ENCODE results near the gene SLC43A3.

DNA sequence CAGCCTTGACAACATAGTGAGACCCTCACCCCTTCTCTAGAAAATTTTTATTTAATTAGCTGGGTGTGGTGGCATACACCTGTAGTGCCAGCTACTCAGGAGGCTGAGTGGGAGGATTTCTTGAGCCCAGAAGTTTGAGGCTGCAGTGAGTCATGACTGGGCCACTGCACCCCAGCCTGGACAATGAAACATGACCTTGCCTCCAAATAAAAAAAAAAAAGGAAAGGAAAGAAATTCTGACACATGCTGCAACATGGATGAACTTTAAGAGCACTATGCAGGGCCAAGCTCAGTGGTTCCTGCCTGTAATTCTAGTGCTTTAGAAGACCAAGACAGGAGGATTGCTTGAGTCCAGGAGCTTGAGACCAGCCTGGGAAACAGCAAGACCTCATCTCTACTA lies 8.8 kb downstream of the SLC43A3 start:
- TF ChIP-seq, protein P1, sequence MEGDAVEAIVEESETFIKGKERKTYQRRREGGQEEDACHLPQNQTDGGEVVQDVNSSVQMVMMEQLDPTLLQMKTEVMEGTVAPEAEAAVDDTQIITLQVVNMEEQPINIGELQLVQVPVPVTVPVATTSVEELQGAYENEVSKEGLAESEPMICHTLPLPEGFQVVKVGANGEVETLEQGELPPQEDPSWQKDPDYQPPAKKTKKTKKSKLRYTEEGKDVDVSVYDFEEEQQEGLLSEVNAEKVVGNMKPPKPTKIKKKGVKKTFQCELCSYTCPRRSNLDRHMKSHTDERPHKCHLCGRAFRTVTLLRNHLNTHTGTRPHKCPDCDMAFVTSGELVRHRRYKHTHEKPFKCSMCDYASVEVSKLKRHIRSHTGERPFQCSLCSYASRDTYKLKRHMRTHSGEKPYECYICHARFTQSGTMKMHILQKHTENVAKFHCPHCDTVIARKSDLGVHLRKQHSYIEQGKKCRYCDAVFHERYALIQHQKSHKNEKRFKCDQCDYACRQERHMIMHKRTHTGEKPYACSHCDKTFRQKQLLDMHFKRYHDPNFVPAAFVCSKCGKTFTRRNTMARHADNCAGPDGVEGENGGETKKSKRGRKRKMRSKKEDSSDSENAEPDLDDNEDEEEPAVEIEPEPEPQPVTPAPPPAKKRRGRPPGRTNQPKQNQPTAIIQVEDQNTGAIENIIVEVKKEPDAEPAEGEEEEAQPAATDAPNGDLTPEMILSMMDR (IDR thresholded peaks at IDR 0.05), result no peak
- TF ChIP-seq POLR2A (IDR thresholded peaks at IDR 0.05), result no peak

Measured in ovary (tissue), 3 donors.